MCF 10A (cell line): Measurements from ENCODE around the gene OR1A2. TPM values are rescaled to one million over a fixed set of nuclear protein-coding genes. Genes with fewer than 3 reads are reported as not detected.
A peak's percentile ranks its signal among the peaks of the same experiment; 100 is the strongest.
"Not testable (repeated sequence)": the region's sequence is repeated elsewhere in the genome, so short reads cannot be mapped to it uniquely, and the experiment has no call there.

Experiments
- BruUV-seq: library from RNA; stranded (reverse); fragments of 400-500 nt; replicated peaks from 2 replicates; lab custom pipeline; 2021; lab: Mats Ljungman, UMichigan
- CTCF ChIA-PET: fragments of 300-600 bp; sonication (Branson Sonifier 250); formaldehyde crosslinking; extraction: SDS; loops from one replicate; lab custom pipeline; 2021; ENCODE audit warnings: antibody characterized with exemption, inconsistent platforms; lab: Yijun Ruan, JAX
- POLR2A ChIA-PET: fragments of 300-600, 350-650 bp; sonication (Branson Sonifier 250); formaldehyde crosslinking; extraction: SDS; loops from one replicate; lab custom pipeline; 2020; ENCODE audit warnings: antibody characterized with exemption, inconsistent platforms; lab: Yijun Ruan, JAX
- DNase-seq: peaks from one replicate; pipeline ENCODE4 v3.0.0-alpha.2; 2018; ENCODE audit not compliant: unreplicated experiment
- H3K27ac Mint-ChIP-seq: one replicate; pipeline ENCODE4 v1.8.0; 2022; ENCODE audit warnings: mild to moderate bottlenecking, low read depth, mixed read lengths; ENCODE audit not compliant: unreplicated experiment
- H3K27me3 Mint-ChIP-seq: one replicate; pipeline ENCODE4 v1.8.0; 2022; ENCODE audit warnings: mixed read lengths; ENCODE audit not compliant: insufficient read depth, unreplicated experiment
- H3K36me3 Mint-ChIP-seq: one replicate; pipeline ENCODE4 v1.8.0; 2022; ENCODE audit warnings: mild to moderate bottlenecking, moderate library complexity, mixed read lengths; ENCODE audit not compliant: insufficient read depth, unreplicated experiment
- H3K4me1 Mint-ChIP-seq: one replicate; pipeline ENCODE4 v1.8.0; 2022; ENCODE audit warnings: mixed read lengths; ENCODE audit not compliant: insufficient read depth, unreplicated experiment
- H3K4me3 Mint-ChIP-seq: one replicate; pipeline ENCODE4 v1.8.0; 2022; ENCODE audit warnings: mild to moderate bottlenecking, moderate library complexity, mixed read lengths; ENCODE audit not compliant: unreplicated experiment
- H3K9me3 Mint-ChIP-seq: one replicate; pipeline ENCODE4 v1.8.0; 2022; ENCODE audit warnings: mixed read lengths; ENCODE audit not compliant: unreplicated experiment
- intact Hi-C: fragments of 100-400 bp; cut with micrococcal nuclease; formaldehyde crosslinking; loops from 2 replicates; pipeline ENCODE4 v1.14.1; 2022
- total RNA-seq: library from RNA; stranded (reverse); gene quantifications from 2 replicates; pipeline ENCODE4 v1.2.3, GENCODE V29; 2022
- TF ChIP-seq, protein P1 (sequence below): fragments of 200-600 bp; IDR thresholded peaks from one replicate; pipeline ENCODE4 v1.8.0; 2022; ENCODE audit warnings: antibody characterized with exemption, mild to moderate bottlenecking; ENCODE audit not compliant: unreplicated experiment

Gene OR1A2
- total RNA-seq, 1 experiment from 2014 or later = not detected

DNA sequence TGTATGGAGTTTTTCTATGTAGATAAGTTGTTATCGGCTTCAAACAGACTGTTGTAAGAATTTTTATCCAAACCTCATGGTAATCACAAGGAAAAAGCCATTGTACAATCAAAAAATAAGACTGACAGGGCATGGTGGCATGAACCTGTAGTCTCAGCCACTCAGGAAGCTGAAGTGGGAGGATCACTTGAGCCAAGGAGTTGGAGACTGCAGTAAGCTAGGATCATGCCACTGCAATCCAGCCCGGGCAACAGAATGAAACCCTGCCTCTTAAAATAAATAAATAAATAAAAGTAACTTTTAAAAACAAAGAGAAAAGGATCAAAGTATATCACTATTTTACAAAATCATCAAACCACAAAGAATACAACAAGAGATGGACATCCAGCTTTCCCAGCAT lies 24.5 kb downstream of the OR1A2 start:
- Mint-ChIP-seq H3K9me3 (no peaks in the 10 kb centered on the region), H3K4me3 (no peak overlapping the region), H3K4me1 (no peaks in the 10 kb centered on the region), H3K27me3 (peaks cover 39% of the 10 kb centered on the region), H3K27ac (no peak overlapping the region), H3K36me3 (no peaks in the 10 kb centered on the region)
- TF ChIP-seq, protein P1, sequence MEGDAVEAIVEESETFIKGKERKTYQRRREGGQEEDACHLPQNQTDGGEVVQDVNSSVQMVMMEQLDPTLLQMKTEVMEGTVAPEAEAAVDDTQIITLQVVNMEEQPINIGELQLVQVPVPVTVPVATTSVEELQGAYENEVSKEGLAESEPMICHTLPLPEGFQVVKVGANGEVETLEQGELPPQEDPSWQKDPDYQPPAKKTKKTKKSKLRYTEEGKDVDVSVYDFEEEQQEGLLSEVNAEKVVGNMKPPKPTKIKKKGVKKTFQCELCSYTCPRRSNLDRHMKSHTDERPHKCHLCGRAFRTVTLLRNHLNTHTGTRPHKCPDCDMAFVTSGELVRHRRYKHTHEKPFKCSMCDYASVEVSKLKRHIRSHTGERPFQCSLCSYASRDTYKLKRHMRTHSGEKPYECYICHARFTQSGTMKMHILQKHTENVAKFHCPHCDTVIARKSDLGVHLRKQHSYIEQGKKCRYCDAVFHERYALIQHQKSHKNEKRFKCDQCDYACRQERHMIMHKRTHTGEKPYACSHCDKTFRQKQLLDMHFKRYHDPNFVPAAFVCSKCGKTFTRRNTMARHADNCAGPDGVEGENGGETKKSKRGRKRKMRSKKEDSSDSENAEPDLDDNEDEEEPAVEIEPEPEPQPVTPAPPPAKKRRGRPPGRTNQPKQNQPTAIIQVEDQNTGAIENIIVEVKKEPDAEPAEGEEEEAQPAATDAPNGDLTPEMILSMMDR = no peak
- BruUV-seq = no TSS peak
- ChIA-PET CTCF (no interaction called here), POLR2A (no interaction called here)
- intact Hi-C loops = no loop called here
- DNase-seq = no peak

DNA sequence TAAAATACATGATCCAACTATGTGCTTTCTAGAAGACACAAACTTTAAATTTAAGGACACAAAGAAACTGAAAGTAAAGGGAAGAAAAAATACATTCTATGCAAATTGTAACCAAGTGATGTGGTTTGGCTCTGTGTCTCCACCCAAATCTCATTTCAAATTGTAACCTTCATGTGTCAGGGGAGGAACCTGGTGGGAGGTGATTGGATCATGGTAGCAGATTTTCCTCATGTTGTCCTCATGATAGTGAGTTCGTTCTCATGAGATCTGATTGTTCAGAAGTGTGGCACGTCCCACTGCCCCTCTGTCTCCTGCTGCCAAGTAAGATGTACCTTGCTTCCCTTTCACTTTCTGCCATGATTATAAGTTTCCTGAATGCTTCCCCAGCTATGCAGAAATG lies 25.2 kb downstream of the OR1A2 start:
- Mint-ChIP-seq H3K4me1 (no peaks in the 10 kb centered on the region), H3K27ac (no peak overlapping the region), H3K9me3 (no peaks in the 10 kb centered on the region), H3K36me3 (no peaks in the 10 kb centered on the region), H3K4me3 (no peak overlapping the region), H3K27me3 (peaks cover 42% of the 10 kb centered on the region)
- ChIA-PET POLR2A (no interaction called here), CTCF (interaction anchor here (0.6 kb wide), 1 partner anchor 11 kb away, joined by 3 read pairs; no protein-coding TSS in a partner anchor)
- intact Hi-C loops = no loop called here
- TF ChIP-seq, protein P1 = no peak
- no TSS peak for BruUV-seq
- no peak for DNase-seq

DNA sequence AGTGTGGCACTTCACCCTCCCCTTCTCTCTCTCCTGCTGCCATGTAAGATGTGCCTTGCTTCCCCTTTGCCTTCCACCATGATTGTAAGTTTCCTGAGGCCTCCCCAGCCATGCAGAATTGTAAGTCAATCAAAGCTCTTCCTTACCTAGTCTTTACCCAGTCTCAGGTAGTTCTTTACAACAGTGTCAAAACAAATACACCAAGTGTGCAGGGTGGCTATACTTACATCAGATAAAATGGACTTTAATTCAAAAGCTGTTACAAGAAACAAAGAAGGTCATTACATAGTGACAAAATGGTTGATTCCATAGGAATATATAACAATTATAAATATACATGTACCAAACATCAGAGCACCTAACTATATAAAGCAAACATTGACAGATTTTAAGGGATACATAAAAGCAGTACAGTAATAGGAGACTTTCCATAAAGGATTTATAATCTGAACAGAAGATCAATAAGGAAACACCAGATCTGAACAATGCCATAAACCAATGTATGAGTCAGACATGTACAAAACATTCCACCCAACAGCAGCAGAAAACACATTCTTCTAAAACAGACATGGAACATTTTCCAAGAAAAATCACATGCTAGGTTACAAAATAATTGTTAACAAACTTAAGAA lies 27.5 kb downstream of the OR1A2 start:
- H3K4me1 Mint-ChIP-seq, H3K27ac Mint-ChIP-seq, H3K9me3 Mint-ChIP-seq, CTCF ChIA-PET, H3K4me3 Mint-ChIP-seq, H3K36me3 Mint-ChIP-seq, intact Hi-C loops, DNase-seq, BruUV-seq: not testable (repeated sequence)
- POLR2A ChIA-PET = interaction anchor here (0.6 kb wide), 1 partner anchor 1177 kb away, joined by 3 read pairs; no protein-coding TSS in a partner anchor
- H3K27me3 Mint-ChIP-seq = peaks cover 31% of the 10 kb centered on the region

DNA sequence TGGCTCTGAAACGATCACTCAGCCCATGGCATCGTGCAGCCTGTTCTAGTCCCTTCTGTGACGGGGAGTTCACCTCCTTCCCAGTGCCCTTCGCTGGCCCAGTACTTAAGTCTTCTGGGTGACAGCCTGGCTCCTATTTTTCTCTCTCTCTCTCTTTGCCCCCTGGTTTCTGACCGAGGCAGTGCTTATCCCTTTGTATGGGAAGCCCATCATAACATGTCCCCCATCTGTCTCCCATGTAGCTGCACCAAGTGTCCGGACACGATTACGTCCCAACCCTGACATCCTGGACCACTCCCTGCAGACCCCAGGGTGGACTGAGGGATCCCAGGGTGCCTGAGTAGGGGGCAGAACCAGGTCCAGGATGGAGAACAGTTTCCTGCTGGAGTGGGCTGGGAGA lies 35.0 kb downstream of the OR1A2 start:
- intact Hi-C loops = not testable (repeated sequence)

DNA sequence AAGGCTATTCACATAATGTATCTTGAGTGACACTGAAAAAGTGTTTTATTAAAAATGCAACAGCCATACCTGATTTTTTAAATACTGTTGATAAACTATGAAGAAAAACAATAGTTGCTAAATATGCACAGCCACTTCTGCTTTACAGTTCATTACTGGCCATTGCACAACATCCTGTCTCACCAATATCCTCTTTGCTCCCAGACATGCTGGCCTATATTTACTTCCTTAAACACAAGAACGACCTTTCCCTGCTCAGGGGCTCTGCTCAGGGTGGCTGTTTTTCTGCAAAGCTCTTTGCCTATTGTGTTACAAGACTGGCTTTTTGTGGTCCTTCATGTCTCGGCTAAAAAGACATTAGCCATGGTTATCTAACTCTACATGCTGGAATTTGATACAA lies 41.4 kb downstream of the OR1A2 start:
- H3K27ac Mint-ChIP-seq, H3K36me3 Mint-ChIP-seq, H3K4me1 Mint-ChIP-seq, intact Hi-C loops, CTCF ChIA-PET, BruUV-seq, H3K4me3 Mint-ChIP-seq, H3K9me3 Mint-ChIP-seq, H3K27me3 Mint-ChIP-seq, POLR2A ChIA-PET: not testable (repeated sequence)
- peak; percentile 2 for DNase-seq

More for the DNA sequence above, 35.0 kb downstream of the OR1A2 start:
- H3K4me3 Mint-ChIP-seq, H3K9me3 Mint-ChIP-seq, BruUV-seq, H3K4me1 Mint-ChIP-seq, H3K27ac Mint-ChIP-seq, POLR2A ChIA-PET, H3K36me3 Mint-ChIP-seq, CTCF ChIA-PET, DNase-seq: not testable (repeated sequence)
- H3K27me3 Mint-ChIP-seq = peaks cover 10% of the 10 kb centered on the region

DNA sequence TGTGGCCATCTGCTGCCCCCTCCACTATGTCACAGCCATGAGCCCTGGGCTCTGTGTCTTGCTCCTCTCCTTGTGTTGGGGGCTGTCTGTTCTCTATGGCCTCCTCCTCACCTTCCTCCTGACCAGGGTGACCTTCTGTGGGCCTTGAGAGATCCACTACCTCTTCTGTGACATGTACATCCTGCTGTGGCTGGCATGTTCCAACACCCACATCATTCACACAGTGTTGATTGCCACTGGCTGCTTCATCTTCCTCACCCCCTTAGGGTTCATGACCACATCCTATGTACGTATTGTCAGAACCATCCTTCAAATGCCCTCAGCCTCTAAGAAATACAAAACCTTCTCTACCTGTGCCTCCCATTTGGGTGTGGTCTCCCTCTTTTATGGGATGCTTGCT lies 43.7 kb downstream of the OR1A2 start:
- CTCF ChIA-PET, DNase-seq, H3K36me3 Mint-ChIP-seq, POLR2A ChIA-PET, H3K4me1 Mint-ChIP-seq, H3K9me3 Mint-ChIP-seq, H3K4me3 Mint-ChIP-seq, intact Hi-C loops, H3K27me3 Mint-ChIP-seq, H3K27ac Mint-ChIP-seq, BruUV-seq: not testable (repeated sequence)

DNA sequence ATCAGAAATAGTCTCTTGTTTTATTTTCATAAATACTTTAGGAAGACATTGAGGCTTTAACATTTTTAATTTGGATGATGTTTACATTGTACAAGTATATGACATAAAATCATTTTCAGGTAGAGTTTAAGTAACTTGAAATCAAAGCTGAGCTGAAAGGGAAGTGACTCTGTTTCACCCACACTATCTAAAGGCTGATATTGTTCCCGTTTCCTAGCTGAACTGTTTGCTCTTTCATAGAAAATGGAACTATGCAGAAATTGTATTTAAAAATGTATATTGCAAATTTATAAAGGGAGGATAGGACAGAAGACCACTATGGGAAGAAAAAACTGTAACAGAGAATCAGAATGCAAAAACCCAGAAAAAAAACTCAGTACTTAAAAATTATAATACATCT lies 47.5 kb downstream of the OR1A2 start:
- H3K4me3 Mint-ChIP-seq, H3K36me3 Mint-ChIP-seq, H3K27me3 Mint-ChIP-seq, intact Hi-C loops, H3K27ac Mint-ChIP-seq, POLR2A ChIA-PET, H3K4me1 Mint-ChIP-seq, CTCF ChIA-PET, BruUV-seq, H3K9me3 Mint-ChIP-seq, DNase-seq: not testable (repeated sequence)
